ENCODE measurements around the gene FCHSD2. TPM values are rescaled to one million over a fixed set of nuclear protein-coding genes. Genes with fewer than 3 reads are reported as not detected.

Gene FCHSD2
- total RNA-seq, 2 donors from 2014 or later, result 12.1 to 20.9 TPM

DNA sequence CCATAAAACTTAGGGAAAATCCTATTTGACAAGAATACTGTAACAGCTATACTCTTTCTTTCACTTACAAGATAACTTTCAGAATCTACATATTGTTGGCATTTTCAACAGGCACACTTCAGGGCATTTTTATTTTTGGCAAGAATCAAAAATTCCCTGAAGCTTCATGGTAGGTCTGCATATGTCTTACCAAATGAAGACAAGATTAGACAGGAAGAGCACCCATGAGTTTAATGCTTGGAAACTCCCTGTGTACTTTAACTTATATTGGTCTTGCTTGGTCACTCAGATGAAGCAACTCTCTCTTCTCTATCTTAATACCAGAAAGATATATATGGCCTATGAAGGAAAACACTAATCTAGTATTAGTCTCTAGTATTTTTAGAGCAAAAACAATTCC lies 190.2 kb downstream of the FCHSD2 start:
- DNase-seq, result no peak
- Histone ChIP-seq H3K4me3 (no peak overlapping the region), H3K36me3 (no peaks in the 10 kb centered on the region), H3K4me1 (no peaks in the 10 kb centered on the region), H3K27me3 (no peaks in the 10 kb centered on the region), H3K9me3 (no peaks in the 10 kb centered on the region), H3K27ac (no peak overlapping the region), H3K9ac (ENCODE audit: low read depth in 2 of 2, low read length in 2 of 2) (no peak overlapping the region)
- TF ChIP-seq, protein P1, sequence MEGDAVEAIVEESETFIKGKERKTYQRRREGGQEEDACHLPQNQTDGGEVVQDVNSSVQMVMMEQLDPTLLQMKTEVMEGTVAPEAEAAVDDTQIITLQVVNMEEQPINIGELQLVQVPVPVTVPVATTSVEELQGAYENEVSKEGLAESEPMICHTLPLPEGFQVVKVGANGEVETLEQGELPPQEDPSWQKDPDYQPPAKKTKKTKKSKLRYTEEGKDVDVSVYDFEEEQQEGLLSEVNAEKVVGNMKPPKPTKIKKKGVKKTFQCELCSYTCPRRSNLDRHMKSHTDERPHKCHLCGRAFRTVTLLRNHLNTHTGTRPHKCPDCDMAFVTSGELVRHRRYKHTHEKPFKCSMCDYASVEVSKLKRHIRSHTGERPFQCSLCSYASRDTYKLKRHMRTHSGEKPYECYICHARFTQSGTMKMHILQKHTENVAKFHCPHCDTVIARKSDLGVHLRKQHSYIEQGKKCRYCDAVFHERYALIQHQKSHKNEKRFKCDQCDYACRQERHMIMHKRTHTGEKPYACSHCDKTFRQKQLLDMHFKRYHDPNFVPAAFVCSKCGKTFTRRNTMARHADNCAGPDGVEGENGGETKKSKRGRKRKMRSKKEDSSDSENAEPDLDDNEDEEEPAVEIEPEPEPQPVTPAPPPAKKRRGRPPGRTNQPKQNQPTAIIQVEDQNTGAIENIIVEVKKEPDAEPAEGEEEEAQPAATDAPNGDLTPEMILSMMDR (IDR thresholded peaks at IDR 0.05), result no peak
- intact Hi-C loops (cut with DNase I), result no loop called here

- intact Hi-C loops (cut with DNase I), result no loop called here
- Histone ChIP-seq H3K27ac (no peak overlapping the region), H3K27me3 (no peaks in the 10 kb centered on the region), H3K9ac (ENCODE audit: low read depth in 2 of 2, low read length in 2 of 2) (no peak overlapping the region), H3K9me3 (no peaks in the 10 kb centered on the region), H3K36me3 (no peaks in the 10 kb centered on the region), H3K4me1 (no peaks in the 10 kb centered on the region), H3K4me3 (no peak overlapping the region)
- TF ChIP-seq, protein P1 (IDR thresholded peaks at IDR 0.05), result no peak
- DNase-seq, result no peak
Measured at GRCh38 chr11:72951193-72951592, 190.9 kb downstream of the FCHSD2 start.

GRCh38 chr11:72950685-72951084 lies 191.4 kb downstream of the FCHSD2 start:
- Histone ChIP-seq H3K9ac (ENCODE audit: low read depth in 2 of 2, low read length in 2 of 2) (no peak overlapping the region), H3K4me1 (no peaks in the 10 kb centered on the region), H3K27ac (no peak overlapping the region), H3K4me3 (no peak overlapping the region), H3K27me3 (no peaks in the 10 kb centered on the region), H3K9me3 (no peaks in the 10 kb centered on the region), H3K36me3 (no peaks in the 10 kb centered on the region)
- intact Hi-C loops (cut with DNase I), result no loop called here
- TF ChIP-seq, protein P1 (IDR thresholded peaks at IDR 0.05), result no peak
- no peak for DNase-seq

DNA sequence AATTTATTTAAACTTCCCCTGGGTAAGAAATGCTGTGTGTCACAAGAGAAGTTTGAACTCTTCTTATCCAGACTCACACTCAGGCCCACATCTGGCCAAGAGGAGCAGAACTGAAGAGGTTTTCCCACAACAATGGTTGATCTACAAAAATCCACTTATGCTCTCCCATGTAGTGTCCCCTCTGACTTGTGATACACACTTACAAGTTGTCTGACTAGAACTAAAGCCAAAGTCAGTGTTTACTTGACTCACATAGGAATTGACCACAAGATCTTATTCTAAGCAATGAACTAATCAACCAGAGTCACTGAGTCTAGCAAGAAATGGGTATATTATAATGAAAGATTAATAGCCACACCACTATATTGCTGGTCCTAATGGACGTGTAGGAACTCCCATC lies 194.9 kb downstream of the FCHSD2 start:
- TF ChIP-seq, protein P1 (IDR thresholded peaks at IDR 0.05), result no peak
- no peak for DNase-seq
- no peaks in the 10 kb centered on the region for H3K4me1 ChIP-seq
- H3K4me3 ChIP-seq, result no peak overlapping the region
- H3K9me3 ChIP-seq, result no peaks in the 10 kb centered on the region
- no peaks in the 10 kb centered on the region for H3K36me3 ChIP-seq
- no peaks in the 10 kb centered on the region for H3K27me3 ChIP-seq
- H3K9ac ChIP-seq (ENCODE audit: low read depth in 2 of 2, low read length in 2 of 2), result no peak overlapping the region
- no peak overlapping the region for H3K27ac ChIP-seq
- intact Hi-C loops (cut with DNase I), result no loop called here

- intact Hi-C loops (cut with DNase I), result no loop called here
- H3K4me3 ChIP-seq, result no peak overlapping the region
- TF ChIP-seq, protein P1 (IDR thresholded peaks at IDR 0.05), result no peak
- no peaks in the 10 kb centered on the region for H3K9me3 ChIP-seq
- no peaks in the 10 kb centered on the region for H3K27me3 ChIP-seq
- no peak overlapping the region for H3K27ac ChIP-seq
- H3K36me3 ChIP-seq, result no peaks in the 10 kb centered on the region
- no peaks in the 10 kb centered on the region for H3K4me1 ChIP-seq
- no peak overlapping the region for H3K9ac ChIP-seq (ENCODE audit: low read depth in 2 of 2, low read length in 2 of 2)
- no peak for DNase-seq
Measured at GRCh38 chr11:72943664-72944063, 198.5 kb downstream of the FCHSD2 start.

GRCh38 chr11:72940417-72940816 lies 201.7 kb downstream of the FCHSD2 start:
- Histone ChIP-seq H3K36me3 (no peaks in the 10 kb centered on the region), H3K27ac (no peak overlapping the region), H3K9me3 (no peaks in the 10 kb centered on the region), H3K4me3 (no peak overlapping the region), H3K4me1 (no peaks in the 10 kb centered on the region), H3K27me3 (no peaks in the 10 kb centered on the region), H3K9ac (ENCODE audit: low read depth in 2 of 2, low read length in 2 of 2) (no peak overlapping the region)
- intact Hi-C loops (cut with DNase I), result no loop called here
- no peak for DNase-seq
- TF ChIP-seq, protein P1 (IDR thresholded peaks at IDR 0.05), result no peak

Data from colonic mucosa (tissue), 4 donors.